Epidermal melanocyte (primary cell): ENCODE results near the gene PIGW.
"Not testable (repeated sequence)": the region's sequence is repeated elsewhere in the genome, so short reads cannot be mapped to it uniquely, and the experiment has no call there.

Experiments used
- DNase-seq: peaks from one replicate; pipeline ENCODE4 v3.0.0; 2011; ENCODE audit warnings: low spot score; ENCODE audit not compliant: insufficient read length

The PIGW gene

DNA sequence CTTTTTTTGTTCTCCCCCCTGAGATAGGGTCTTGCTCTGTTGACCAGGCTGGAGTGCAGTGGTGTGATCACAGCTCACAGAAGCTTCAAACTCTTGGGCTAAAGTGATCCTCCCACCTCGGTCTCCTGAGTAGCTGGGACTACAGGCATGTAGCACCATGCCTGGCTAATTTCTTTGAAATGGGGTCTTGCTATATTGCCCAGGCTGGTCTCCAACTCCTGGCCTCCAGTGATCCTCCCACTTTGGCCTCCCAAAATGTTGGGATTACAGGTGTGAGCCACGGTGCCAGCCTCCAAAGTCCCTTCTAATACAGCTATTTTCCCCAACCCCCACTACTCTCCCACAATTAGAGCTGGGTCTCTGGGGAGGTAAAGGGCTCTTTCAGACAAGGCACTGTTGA is 26.3 kb upstream of the PIGW start:
- not testable (repeated sequence) for DNase-seq

DNA sequence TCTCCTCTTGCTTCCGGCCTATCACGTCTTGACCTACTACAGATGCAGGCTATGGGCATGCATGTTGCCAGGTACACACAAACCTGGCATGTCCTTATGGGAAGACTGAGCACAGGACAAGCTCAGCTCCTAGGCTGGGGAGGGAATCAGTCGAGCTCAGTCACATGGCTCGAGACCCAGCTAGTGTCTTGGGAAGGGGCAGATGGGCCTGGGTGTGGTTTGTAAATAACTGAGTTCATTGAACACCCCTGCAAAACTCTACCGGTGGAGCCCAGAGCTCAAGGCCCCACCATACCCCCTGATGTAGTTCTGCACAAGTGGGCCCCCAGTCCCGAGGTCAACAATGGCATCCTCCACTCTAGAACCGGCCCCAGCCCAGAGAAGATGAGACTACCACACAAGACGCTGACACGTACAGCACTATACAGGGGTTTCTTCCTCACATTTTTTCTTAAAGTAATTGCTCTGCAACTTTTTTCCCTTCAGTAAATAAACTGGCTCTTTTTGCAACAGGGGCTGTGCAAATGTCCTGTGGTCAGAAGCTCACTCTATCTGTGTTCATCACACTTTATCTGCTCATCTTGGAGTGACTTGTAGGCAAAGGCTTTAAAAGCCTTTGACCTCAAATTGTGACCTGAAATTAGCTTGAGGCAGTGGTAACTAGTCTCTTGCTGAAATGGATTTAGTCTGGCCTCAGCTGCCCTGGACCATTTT is 25.4 kb upstream of the PIGW start:
- no peak for DNase-seq

DNA sequence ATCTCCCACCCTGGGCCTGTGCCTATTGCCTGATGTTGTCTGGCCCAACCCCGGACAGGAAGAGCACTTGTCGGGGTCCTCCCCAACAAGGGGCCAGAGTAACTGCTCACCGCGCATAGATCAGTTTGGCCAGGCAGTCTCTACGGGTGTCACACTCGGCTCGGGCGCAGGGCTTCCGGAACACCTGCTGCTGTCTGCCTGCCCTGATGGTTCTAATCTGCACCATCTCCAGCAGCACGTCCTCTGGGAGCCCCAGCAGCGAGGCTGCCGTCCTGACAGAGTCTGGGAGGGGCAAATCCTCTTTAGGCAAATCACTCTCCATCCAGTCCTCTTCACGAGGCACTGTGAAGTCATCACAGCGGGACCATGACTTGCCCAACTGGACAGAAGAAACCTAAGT is 24.2 kb upstream of the PIGW start:
- DNase-seq, result no peak

DNA sequence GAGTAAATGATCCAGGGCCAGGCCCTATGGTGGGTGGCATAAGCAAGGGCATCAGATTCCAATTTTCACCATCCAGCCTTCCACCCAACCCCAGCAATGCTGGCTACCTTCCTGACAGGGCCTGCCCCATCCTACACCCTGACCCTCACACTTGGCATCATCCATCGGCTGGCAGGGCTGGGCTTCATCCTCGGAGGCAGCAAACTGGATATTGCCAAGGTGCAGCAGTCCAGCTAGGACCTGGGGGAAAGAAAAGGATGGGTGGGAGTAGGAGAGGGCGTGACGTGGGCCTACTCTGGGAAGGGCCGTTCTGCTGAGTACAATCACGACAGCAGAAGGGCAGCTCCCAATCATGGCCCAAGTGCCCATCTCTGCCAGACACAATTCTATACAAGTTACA is 23.6 kb upstream of the PIGW start:
- DNase-seq, result no peak

DNA sequence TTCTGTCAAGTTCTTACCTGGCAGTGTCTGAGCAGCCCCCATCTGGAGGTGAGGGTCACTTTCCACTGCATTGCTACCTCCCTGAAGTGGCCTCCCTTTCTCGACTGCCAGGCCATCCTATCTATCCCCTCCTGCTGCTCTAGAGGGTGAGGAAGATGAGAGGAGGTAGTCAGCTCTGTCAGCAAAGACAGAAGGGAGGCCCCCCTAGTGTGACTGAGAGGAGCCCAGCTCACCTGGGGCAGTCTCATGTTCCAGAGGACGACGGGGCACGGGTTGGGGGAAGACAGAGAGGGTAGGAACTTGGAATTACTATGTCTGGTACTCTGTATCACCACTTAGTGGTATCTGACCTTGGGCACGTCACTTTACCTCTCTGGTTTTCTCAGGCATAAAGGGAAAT is 22.1 kb upstream of the PIGW start:
- DNase-seq, result no peak

DNA sequence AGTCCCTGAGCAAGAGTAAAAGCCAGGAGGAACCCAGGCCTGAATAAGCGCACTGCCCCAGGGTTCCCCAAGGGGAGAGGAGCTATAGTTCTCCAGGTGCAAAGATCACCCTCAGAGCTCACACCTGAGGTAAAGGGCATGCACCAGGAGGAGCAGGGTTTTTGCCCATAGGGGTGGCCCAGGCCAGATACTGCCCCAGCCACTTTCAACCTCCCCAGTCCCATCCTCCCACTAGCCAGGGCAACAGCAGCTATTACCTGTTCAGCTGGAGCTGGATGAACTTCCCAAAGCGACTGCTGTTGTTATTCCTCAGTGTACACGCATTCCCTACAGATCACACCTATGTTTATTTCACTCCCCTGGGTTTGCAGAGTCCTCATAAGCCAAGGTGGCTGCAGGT is 19.9 kb upstream of the PIGW start:
- no peak for DNase-seq

DNA sequence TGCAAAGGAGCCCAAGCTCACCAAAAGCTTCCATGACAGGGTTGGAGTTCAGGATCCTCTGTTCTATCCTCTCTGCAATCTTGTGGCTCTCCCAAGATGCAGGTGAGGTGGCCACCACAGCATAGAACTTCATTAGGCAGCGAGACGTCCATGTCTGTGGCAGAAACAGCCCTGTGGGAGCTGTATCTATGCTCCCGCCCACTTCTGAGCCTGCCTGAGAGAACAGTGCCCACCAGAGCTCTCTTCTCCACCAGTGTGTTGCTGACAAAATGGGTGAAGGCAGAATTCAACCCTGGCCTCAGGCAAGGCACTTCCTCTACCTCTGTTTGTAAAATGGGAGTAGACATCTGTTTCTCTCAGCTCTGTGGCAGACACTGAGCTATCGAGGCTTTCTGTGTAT is 18.9 kb upstream of the PIGW start:
- no peak for DNase-seq

DNA sequence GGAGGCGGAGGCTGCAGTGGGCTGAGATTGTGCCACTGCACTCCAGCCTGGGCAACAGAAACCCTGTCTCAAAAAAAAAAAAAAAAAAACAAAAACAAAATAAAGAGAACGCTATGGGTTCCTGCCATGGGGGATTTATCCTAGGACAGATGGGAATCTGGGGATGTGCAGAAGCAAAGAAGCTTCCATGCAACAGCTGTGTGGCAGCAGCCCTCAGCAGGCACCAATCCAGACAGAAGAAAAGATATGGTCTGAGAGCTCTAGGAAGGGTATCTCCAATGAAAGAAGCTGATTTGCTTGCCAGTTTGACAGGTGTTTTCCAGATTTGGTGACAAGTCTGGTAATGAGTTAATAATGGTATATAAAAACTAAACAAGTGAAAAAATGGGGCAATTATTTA is 11.7 kb upstream of the PIGW start:
- DNase-seq, result no peak

DNA sequence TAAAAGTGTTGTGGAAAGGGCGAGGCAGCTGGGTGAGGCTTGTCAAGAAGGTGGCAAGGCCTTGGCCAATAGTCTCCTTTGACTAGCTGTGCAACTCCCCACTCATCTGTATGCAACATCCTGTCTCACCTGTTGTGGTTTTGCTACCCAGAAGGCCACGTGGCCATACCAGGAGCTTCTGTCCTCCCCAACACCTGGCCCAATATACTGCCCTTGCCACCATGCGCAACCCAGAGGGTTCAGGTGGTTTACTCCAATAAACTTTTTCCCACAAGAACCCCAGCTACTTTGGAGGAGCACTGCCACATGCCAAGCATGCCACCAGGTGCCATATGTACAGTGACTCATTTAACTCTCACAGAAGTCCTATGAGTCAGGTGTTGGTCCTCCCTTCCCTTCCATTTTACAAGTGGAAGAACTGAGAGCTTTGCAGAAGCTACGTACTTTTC is 10.3 kb upstream of the PIGW start:
- DNase-seq, result no peak

DNA sequence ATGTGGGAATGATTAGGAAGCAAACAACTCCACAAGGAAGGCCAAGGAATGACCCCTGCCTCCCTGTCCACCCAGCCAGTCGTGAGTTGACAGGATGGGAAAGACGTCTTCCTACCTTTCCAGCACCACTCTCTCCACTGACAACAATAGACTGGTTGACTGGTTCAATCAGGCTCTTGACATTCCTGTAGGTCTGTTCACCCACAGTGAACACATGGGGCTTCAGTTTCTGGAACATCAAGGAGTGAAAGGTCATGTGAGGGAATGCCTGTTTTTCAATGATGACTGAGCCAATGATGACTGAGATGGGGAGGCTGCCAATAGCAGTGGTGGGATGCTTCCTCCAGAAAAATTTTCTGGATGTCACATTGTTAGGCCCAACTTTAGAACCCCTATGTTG is 9.7 kb upstream of the PIGW start:
- no peak for DNase-seq

DNA sequence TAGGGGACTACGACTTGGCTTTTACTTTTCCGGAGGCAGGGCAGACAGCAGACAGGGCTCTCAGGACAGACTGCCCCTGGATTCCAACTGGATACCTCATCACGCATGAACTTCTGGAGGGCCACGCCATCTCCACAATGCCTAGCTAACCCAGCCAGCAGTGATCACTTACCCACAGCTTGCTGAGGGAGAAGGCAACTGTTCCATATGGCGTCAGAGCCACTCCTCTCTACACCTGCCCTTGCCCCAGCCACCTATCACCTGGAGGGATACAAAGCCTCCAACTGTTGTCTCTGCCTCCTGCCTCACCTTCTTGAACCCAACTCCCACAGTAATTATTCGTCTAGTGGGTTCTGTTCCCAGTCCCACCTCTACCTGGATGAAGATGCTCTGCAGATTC is 8.9 kb upstream of the PIGW start:
- DNase-seq, result no peak

DNA sequence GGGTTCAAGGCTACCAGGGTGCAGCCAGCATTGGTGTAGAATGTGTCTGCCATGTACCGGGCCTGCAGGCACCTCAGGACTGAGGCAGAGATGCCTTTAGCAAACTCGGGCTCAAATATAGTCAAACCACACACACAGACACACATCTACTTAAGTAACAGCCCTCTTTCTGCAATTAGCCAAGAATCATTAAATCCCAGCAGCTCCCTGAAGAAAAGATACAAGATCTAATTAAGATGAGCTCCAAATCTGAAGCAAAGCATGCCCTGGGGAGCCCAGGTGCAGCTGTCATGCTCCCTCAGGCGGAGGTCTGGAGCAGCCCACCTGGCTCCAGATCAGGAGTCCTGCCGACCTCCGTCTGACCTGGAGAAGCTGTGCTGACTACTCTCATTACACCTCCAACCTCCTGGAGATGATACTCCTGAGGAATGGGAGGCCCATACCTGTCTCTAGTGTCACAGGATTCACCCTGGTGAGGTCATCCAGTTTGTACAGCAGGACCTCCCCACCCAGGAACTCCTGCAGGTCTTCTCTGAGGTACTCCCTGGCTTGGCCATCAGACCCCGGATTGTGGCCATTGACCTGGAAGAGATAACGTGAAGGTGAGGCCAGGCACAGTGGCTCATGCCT is 7.1 kb upstream of the PIGW start:
- no peak for DNase-seq

DNA sequence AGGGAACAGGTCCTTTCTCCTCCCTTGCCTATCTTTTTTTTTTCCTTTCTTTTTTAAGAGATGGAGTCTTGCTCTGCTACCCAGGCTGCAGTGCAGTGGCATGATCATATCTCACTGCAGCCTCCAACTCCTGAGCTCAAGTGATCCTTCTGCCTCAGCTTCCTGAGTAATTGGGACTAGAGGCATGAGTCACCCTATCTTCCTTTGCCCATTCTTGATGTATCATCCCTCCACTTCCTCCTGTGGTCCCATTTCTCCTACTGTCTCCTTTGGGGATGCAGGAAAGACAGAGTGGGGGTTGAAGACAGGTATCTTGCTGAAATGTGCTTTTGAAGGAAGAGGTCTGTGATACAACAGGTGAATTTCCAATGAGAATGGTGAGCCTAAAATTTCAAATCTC is 5.7 kb upstream of the PIGW start:
- DNase-seq, result no peak

DNA sequence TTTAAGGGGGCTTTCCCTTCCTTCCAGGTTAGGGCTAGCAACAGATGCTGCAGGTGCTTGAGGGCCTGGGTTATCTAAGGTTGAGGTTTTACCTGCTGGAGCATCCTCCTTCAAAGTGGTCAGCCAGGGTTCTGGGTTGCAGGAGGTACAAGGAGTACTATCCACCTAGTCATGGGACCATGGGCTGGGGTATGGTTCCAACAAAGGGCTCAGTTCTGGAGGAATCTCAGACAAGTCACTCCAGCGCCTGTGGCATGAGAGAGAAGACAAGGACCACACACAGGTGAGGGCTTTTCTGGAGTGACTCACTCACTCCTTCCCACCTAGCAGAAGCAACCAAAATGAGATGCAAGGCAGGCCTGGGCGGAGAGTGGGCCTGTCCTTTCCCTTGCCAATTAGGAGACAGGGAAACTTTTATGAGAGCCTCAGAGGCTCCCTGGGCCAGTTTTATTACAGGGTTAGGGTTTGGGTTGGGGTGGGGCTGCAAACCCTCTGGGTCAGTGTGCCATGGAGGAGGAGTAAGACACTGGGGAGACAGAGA is 2.3 kb upstream of the PIGW start:
- no peak for DNase-seq

DNA sequence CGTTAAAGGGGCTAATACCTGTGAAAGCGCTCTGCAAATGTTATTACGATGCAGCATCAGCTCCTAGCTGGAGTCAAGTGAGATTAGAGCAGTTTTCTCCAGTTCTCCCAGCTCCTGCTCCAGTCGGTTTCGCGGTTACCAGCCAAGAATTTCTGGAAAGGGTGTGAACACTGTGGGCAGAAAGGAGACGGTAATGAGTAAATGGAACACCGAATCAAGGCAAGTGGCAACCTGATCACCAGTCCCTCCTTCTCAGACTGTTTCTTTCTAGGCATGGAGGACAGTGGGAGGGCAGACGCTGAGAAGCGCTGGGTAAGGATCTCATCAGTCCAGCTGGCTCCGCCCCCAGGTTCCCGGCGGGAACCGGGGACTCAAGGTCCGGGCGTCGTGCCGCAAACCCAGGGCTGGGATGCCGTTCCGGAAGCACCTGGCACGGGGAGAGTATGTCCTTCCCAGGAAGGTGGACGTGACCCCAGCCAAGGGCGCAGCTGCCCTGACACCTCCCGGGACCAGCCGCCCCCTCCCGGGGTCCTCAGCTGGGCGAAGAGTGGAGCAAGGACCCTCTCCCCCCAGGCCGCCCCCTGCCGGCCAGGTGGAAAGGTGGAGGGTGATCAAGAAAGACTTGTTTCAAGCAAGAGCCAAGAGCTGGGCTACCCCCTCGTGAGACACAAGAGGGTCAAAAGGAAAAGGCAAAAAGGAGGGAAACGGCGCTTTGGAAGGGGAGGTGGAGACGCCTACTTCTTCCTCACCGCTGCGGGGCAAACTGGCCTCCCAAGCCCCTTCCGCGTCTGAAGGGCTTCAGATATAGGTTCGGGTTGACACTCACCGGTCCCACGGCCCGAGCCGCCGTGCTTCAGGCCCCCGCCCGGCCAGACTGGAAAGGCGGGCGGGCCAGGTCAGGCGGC is 600 bp upstream of the PIGW start:
- peak; percentile 48 for DNase-seq

DNA sequence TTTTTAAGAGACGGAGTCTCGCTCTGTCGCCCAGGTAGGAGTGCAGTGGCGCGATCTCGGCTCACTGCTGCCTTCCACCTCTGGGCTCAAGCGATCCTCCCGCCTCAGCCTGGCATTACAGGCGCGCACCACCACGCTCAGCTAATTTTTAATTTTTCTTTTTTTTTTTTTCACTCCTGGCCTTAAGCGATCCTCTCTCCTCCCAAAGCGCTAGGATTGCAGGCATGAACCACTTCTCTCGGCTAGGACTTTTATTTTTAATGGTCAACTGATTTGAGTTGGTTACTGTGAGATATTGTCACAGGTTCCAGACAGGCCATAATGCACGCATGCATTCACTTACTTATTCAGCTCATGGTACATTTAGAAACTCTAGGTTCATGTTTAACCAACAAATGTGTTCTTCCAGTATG is 888 bp downstream of the PIGW start:
- no peak for DNase-seq

DNA sequence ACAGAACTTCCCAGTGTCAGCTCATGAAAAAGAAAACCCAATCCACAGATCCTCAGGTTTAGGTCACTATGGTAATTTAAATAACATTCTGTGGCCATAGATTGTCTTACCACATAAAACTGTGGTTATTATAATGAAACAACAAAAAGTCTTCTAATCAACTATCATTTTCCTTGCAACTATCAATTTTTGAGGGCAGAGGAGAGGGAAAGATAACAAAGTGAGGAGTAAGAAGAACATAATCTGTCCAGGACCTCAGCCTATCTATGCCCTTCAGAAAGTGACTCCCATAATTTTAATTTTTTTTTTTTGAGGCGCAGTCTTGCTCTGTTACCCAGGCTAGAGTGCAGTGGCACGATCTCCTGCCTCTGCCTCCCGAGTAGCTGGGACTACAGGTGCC is 5.9 kb downstream of the PIGW start:
- DNase-seq, result no peak

DNA sequence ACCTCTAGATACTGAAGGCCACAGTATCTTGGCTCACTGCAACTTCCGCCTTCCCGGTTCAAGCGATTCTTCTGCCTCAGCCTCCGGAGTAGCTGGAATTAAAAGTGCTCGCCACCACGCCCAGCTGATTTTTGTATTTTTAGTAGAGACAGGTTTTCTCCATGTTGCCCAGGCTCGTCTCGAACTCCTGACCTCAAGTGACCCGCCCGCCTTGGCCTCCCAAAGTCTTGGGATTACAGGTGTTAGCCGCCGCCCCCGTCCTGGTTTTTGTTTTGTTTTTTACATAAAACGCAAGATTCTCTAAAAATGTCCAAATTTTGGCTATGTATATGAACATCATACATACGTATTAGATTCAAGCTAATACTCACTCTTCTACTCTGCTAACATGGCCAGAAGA is 8.0 kb downstream of the PIGW start:
- no peak for DNase-seq

DNA sequence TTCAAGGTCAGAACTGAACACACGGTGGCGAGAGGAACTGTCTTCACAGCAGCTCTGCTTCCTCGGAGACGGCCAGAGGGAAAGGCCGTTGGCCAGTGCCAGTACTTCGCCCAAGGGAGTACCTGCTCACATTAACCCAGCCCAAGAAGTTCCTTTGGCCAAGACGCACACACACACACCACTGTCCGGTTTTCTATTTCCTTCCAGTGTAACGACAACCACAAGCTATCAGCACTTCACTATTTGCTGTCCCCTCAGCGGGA is 9.2 kb downstream of the PIGW start:
- DNase-seq, result no peak

DNA sequence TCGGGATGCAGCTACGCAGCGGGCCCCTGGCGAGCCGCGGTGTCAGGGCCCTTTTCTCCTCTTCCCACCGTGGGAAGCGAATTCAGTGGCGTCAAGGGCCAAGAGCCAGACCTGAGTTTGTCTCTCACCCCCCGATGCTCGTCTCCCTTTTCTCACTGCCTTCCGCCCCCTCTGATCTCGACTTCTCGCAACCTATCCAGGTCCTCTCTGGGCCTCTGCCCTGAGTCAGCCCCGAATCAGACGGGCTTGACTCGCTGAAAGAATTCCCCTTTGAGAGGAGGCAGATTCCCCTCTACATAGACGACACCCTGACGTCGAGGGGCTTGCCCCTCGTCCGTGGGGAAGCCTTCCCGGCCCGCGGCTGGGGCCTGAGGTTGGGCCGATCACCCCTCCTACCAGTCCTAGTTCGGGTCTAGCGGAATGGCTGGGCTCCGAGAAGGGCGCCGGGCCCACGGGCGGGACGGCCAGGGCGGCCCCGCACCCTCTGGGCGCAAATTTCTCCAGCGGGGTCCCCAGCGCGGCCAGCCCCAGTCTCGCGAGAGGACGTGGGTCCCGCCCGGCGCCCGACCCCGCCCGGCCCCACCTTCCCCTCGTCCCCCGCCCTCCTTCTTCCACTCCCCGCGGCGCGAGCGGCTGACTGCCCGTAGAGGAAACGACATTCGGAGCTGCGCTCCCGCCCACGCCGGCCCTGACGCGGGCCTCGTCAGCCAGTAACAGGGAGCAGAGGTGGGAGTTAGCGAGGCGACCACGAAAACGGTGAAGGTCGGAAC is 9.7 kb downstream of the PIGW start, which contains the start of gene GGNBP2:
Gene GGNBP2, plus strand, starts transcription at position 613 of the 770 bp plus-strand sequence. CDS start 806 bp downstream, outside the sequence.
- peak; percentile 73 for DNase-seq

DNA sequence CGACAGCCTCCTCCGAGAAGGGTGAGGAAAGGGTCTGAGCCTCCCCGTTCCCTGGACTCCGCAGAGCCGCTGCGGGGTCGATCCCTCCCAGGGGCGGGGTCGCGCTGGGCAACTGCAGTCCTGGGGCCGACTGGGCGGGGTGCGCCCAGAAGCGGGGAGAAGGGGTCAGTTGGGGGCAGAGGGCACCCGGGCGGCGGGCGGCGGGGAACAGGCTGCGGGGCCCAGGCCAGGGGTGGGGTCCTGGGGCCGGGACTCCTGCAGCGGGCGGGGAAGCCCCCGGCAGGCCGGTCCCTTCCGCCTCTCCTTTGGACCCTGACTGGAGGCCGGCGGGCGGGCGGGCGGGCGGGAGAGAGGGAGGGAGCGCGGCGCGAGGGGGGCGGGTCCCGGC is 10.3 kb downstream of the PIGW start:
- DNase-seq, result peak; percentile 86
